K562 (cell line): Measurements from ENCODE around the gene CIP2A. TPM values are rescaled to one million over a fixed set of nuclear protein-coding genes. Genes with fewer than 3 reads are reported as not detected.

Source experiments
- ATAC-seq: fragments of 200-7000 bp; cut with Tn5 transposase; 3 replicates; pipeline ENCODE4 v1.9.1; 2020; ENCODE audit warnings: moderate library complexity
- BruUV-seq: library from RNA; stranded (reverse); fragments of 400-500 nt; replicated peaks from 2 replicates; lab custom pipeline; 2021; lab: Mats Ljungman, UMichigan
- CTCF ChIA-PET: fragments of 300-600 bp; formaldehyde crosslinking; extraction: SDS; loops from one replicate; lab custom pipeline; 2021; ENCODE audit warnings: low intra/inter-chr PET ratio; lab: Yijun Ruan, JAX
- POLR2A ChIA-PET: fragments of 300-600, 350-650 bp; sonication (Branson Sonifier 250); formaldehyde crosslinking; extraction: SDS; loops from one replicate; lab custom pipeline; 2021; ENCODE audit warnings: antibody characterized with exemption, inconsistent platforms; lab: Yijun Ruan, JAX
- DNase-seq, 4 experiments: peaks; one replicate each; pipeline versions ENCODE4 v3.0.0 to v3.0.0-alpha.2; 2011 to 2018; ENCODE audit warnings: low spot score in 3 of 4, mixed read lengths in 3 of 4; ENCODE audit errors: extremely low read depth in 1 of 4
- FAIRE-seq: peaks from 2 replicates; lab custom pipeline; 2011; peaks lifted over from hg19 to GRCh38; lab: Jason Lieb, UNC
- H2AFZ ChIP-seq: 2 replicates; pipeline ENCODE4 v1.6.0; 2011; ENCODE audit warnings: low read depth, low read length, control low read depth, inconsistent platforms
- H3K27ac ChIP-seq: fragments of 200-600 bp; 3 replicates; pipeline ENCODE4 v1.8.0; 2011; ENCODE audit warnings: low read depth, mild to moderate bottlenecking, control low read depth, inconsistent platforms, low read length, moderate library complexity, mixed read lengths; ENCODE audit errors: extremely low read depth
- H3K27me3 ChIP-seq, 2 experiments: fragments of 300-600 bp in 1 of 2; 2 replicates in 1 of 2; 3 replicates in 1 of 2; pipeline versions ENCODE4 v1.6.0 to v1.8.0; 2011; ENCODE audit warnings: inconsistent platforms in 2 of 2, low read length in 2 of 2, mild to moderate bottlenecking in 1 of 2, mixed read lengths in 1 of 2, moderate library complexity in 1 of 2; ENCODE audit not compliant: control insufficient read depth in 2 of 2, insufficient read depth in 2 of 2
- H3K36me3 ChIP-seq: fragments of 300-600 bp; 3 replicates; pipeline ENCODE4 v1.8.0; 2011; ENCODE audit warnings: mild to moderate bottlenecking, low read length, inconsistent platforms; ENCODE audit not compliant: control insufficient read depth, insufficient read depth
- H3K4me1 ChIP-seq, 2 experiments: fragments of 200-600 bp in 1 of 2; replicated peaks in 1 of 2; 2 replicates in 1 of 2; 3 replicates in 1 of 2; pipeline versions ENCODE4 v1.5.1 to v1.8.0; 2011; ENCODE audit warnings: inconsistent platforms in 2 of 2, low read length in 2 of 2, mild to moderate bottlenecking in 1 of 2, mixed read lengths in 1 of 2, moderate library complexity in 1 of 2; ENCODE audit not compliant: control insufficient read depth in 2 of 2, insufficient read depth in 2 of 2
- H3K4me2 ChIP-seq: 2 replicates; pipeline ENCODE4 v1.6.1; 2011; ENCODE audit warnings: low read length, control low read depth, inconsistent platforms, mixed read lengths; ENCODE audit not compliant: insufficient read depth
- H3K4me3 ChIP-seq: fragments of 200-600 bp; sonication (generic), shearing (Covaris generic); 2 replicates; pipeline ENCODE4 v1.5.1; 2016; ENCODE audit warnings: control low read depth, inconsistent platforms
- H3K79me2 ChIP-seq: fragments of 200-600 bp; 3 replicates; pipeline ENCODE4 v1.8.0; 2011; ENCODE audit warnings: low read length, inconsistent platforms; ENCODE audit not compliant: control insufficient read depth, insufficient read depth
- H3K9ac ChIP-seq, 2 experiments: 2 replicates each; pipeline versions ENCODE4 v1.6.0 to v1.6.1; 2011; ENCODE audit warnings: low read depth in 2 of 2, low read length in 2 of 2, control low read depth in 1 of 2, inconsistent platforms in 1 of 2, mild to moderate bottlenecking in 1 of 2, mixed read lengths in 1 of 2; ENCODE audit not compliant: insufficient read depth in 1 of 2
- H3K9me1 ChIP-seq: one replicate; pipeline ENCODE4 v1.6.0; 2011; ENCODE audit warnings: inconsistent platforms, mild to moderate bottlenecking, low read length, moderate library complexity; ENCODE audit not compliant: control insufficient read depth, insufficient read depth
- H3K9me3 ChIP-seq: replicated peaks from 2 replicates; pipeline ENCODE4 v1.5.1; 2011; ENCODE audit warnings: low read depth, low read length, inconsistent platforms; ENCODE audit not compliant: control insufficient read depth, insufficient read depth
- H4K20me1 ChIP-seq: replicated peaks from 2 replicates; pipeline ENCODE4 v1.6.1; 2011; ENCODE audit warnings: low read length, inconsistent platforms, mixed read lengths; ENCODE audit not compliant: control insufficient read depth, insufficient read depth
- CXXC5 ChIP-seq: fragments of 250-450 bp; sonication (Bioruptor Pico); IDR thresholded peaks from 2 replicates; pipeline ENCODE4 v1.8.0; 2022; ENCODE audit warnings: inconsistent platforms, mild to moderate bottlenecking, moderate library complexity
- ELK1 ChIP-seq: sonication (generic); formaldehyde crosslinking; IDR thresholded peaks from 2 replicates; pipeline ENCODE4 v1.8.1; 2022; ENCODE audit warnings: missing genetic modification reagents
- FOXK2 ChIP-seq, 2 experiments: fragments of 450-650 bp; IDR thresholded peaks in 1 of 2; conservative IDR thresholded peaks in 1 of 2; 2 replicates each; pipeline ENCODE4 v1.6.1; 2016; ENCODE audit warnings: low read depth in 2 of 2, mild to moderate bottlenecking in 1 of 2
- MCM3 ChIP-seq: fragments of 450-650 bp; IDR thresholded peaks from 2 replicates; pipeline ENCODE4 v1.6.1; 2016
- NONO ChIP-seq, 2 experiments: fragments of 200-400 bp in 1 of 2; fragments of 450-650 bp in 1 of 2; formaldehyde crosslinking in 1 of 2; IDR thresholded peaks; 2 replicates each; pipeline ENCODE4 v1.6.1; 2017; ENCODE audit warnings: low read depth in 2 of 2, mild to moderate bottlenecking in 2 of 2, moderate library complexity in 2 of 2, low read length in 1 of 2
- RAD21 ChIP-seq, 2 experiments: fragments of 250-450 bp in 1 of 2; fragments of 450-650 bp in 1 of 2; sonication (Bioruptor Pico) in 1 of 2; formaldehyde crosslinking in 1 of 2; IDR thresholded peaks in 1 of 2; conservative IDR thresholded peaks in 1 of 2; 2 replicates each; pipeline versions ENCODE4 v1.4.0 to v1.8.0; 2020 to 2022; ENCODE audit warnings: mild to moderate bottlenecking in 2 of 2, moderate library complexity in 1 of 2
- RBM34 ChIP-seq: fragments of 200-400 bp; formaldehyde crosslinking; IDR thresholded peaks from 2 replicates; pipeline ENCODE4 v1.6.1; 2018; ENCODE audit warnings: low read length, borderline replicate concordance; ENCODE audit not compliant: insufficient read depth
- SPI1 ChIP-seq: IDR thresholded peaks from 2 replicates; pipeline ENCODE4 v1.6.1; 2011; ENCODE audit warnings: low read depth, low read length, control low read depth, borderline replicate concordance
- THAP7 ChIP-seq: fragments of 250-450 bp; sonication (Bioruptor Pico); IDR thresholded peaks from 2 replicates; pipeline ENCODE4 v1.5.0; 2021
- VEZF1 ChIP-seq: fragments of 200-800 bp; sonication (Bioruptor generic); IDR thresholded peaks from 2 replicates; pipeline ENCODE4 v1.6.1; 2017; ENCODE audit warnings: missing genetic modification characterization, missing compliant biosample characterization
- XRCC4 ChIP-seq: IDR thresholded peaks from one replicate; pipeline ENCODE4 v1.6.1; 2011; ENCODE audit not compliant: insufficient read depth, insufficient read length; ENCODE audit errors: extremely low read depth
- YBX1 ChIP-seq: fragments of 450-650 bp; IDR thresholded peaks from 2 replicates; pipeline ENCODE4 v1.7.1; 2016; ENCODE audit warnings: mild to moderate bottlenecking
- ZNF431 ChIP-seq: sonication (generic); formaldehyde crosslinking; IDR thresholded peaks from 2 replicates; pipeline ENCODE4 v1.8.0; 2022; ENCODE audit warnings: mild to moderate bottlenecking, missing genetic modification reagents
- ZNF79 ChIP-seq: fragments of 250-450 bp; sonication (Bioruptor Pico); IDR thresholded peaks from 2 replicates; pipeline ENCODE4 v1.4.0; 2020; ENCODE audit warnings: low read depth, mild to moderate bottlenecking, moderate library complexity
- WGBS: fragments of 100-300 bp; shearing (Covaris generic); methylation state at CpG from one replicate; pipeline ENCODE4 v1.1.6; 2016; ENCODE audit warnings: low coverage, mixed read lengths; ENCODE audit not compliant: insufficient coverage; ENCODE audit errors: missing lambda C conversion rate; 5-methylcytosine and 5-hydroxymethylcytosine counted together
- in situ Hi-C: fragments of 300-500 bp; cut with MboI; formaldehyde crosslinking; loops from 4 replicates; pipeline ENCODE4 v1.15.0; 2018; ENCODE audit warnings: inconsistent platforms, mixed read lengths
- intact Hi-C: fragments of 100-400 bp; cut with micrococcal nuclease; formaldehyde crosslinking; loops from 2 replicates; pipeline ENCODE4 v1.14.2; 2022
- polyA plus RNA-seq, 8 experiments: library from polyadenylated mRNA; depleted of rRNA in 4 of 8; stranded (reverse) in 5 of 8; unstranded in 3 of 8; fragments of >200 nt; fragmentation: Nextera tagmentation in 2 of 8; fragmentation: Illumina TruSeq in 1 of 8; extraction: Ambion mirVana in 2 of 8; extraction: Trizol in 1 of 8; gene quantifications; 2 replicates each; pipeline versions ENCODE4 v1.2.1 to v1.2.3, GENCODE V29; 2011 to 2014; ENCODE audit warnings: inconsistent platforms in 1 of 8, missing spikeins in 1 of 8
- total RNA-seq, 7 experiments: library from RNA; depleted of rRNA in 6 of 7; stranded (reverse); fragments of >200 nt in 6 of 7; fragmentation: Illumina TruSeq in 2 of 7; extraction: Trizol in 2 of 7; gene quantifications; 2 replicates each; pipeline versions ENCODE4 v1.2.1 to v1.2.3, GENCODE V29; 2011 to 2021; ENCODE audit warnings: low replicate concordance in 1 of 7

CIP2A gene
- total and polyA plus RNA-seq, 9 of the 15 experiments (the other 6 are each of a cell fraction or from before 2014, with no cell fraction given), result 10.5 to 41.7 (median 31.5) TPM

- Histone ChIP-seq H3K36me3 (peaks cover 71% of the 10 kb centered on the region), H3K4me1 (no peaks in the 10 kb centered on the region), H3K27me3 (no peaks in the 10 kb centered on the region), H3K9ac (no peak overlapping the region), H3K9me1 (no peaks in the 10 kb centered on the region), H3K27ac (no peak overlapping the region), H3K9me3 (no peaks in the 10 kb centered on the region), H2AFZ (no peak overlapping the region), H3K79me2 (no peaks in the 10 kb centered on the region), H3K4me3 (no peak overlapping the region), H3K4me2 (no peak overlapping the region), H4K20me1 (no peaks in the 10 kb centered on the region)
- DNase-seq (no peak), ATAC-seq (no peak), FAIRE-seq (no peak)
- BruUV-seq, result no TSS peak
- 86% methylated on average over 3 of the region's 3 CpGs for WGBS
- ChIA-PET POLR2A (no interaction called here), CTCF (no interaction called here)
- TF ChIP-seq ZNF431 (CRISPR knock-in tag) (no peak), YBX1 (no peak), ZNF79 (no peak), FOXK2 (conservative IDR thresholded peaks at IDR 0.05 in 1 of 2, IDR thresholded peaks at IDR 0.05 in 1 of 2; ENCODE audit: low read depth in 2 of 2) (no peak), RBM34 (no peak), MCM3 (no peak), THAP7 (CRISPR knock-in tag) (no peak), SPI1 (no peak), RAD21 (CRISPR knock-in tag; conservative IDR thresholded peaks at IDR 0.05 in 1 of 2, IDR thresholded peaks at IDR 0.05 in 1 of 2) (no peak), XRCC4 (no peak), NONO (IDR thresholded peaks at IDR 0.05; ENCODE audit: low read depth in 2 of 2, low read length in 1 of 2) (no peak), CXXC5 (CRISPR knock-in tag) (no peak), VEZF1 (CRISPR knock-in tag) (no peak), ELK1 (CRISPR knock-in tag) (no peak)
- intact Hi-C loops (loop anchor here (5.0 kb wide), 1 partner anchor 48 kb away; no protein-coding TSS in a partner anchor), in situ Hi-C loops (no loop called here)
Observed at GRCh38 chr3:108554913-108555571, 34.2 kb downstream of the CIP2A start.
